ENCODE data around the gene B4GALNT3.
"Not testable (repeated sequence)": the region's sequence is repeated elsewhere in the genome, so short reads cannot be mapped to it uniquely, and the experiment has no call there.

Gene B4GALNT3

GRCh38 chr12:459430-460258 lies at the start of gene B4GALNT3:
TSS of gene B4GALNT3 (plus strand) at chr12:459939. CDS start at chr12:460377, 438 bp downstream.
- DNase-seq, result peak; percentile 81

GRCh38 chr12:414859-415258 lies 44.9 kb upstream of the B4GALNT3 start:
- DNase-seq, result no peak

- no peak for DNase-seq
These were observed 41.3 kb upstream of the B4GALNT3 start for GRCh38 chr12:418432-418831.

- DNase-seq, result no peak
These were observed 37.2 kb upstream of the B4GALNT3 start for GRCh38 chr12:422526-422925.

GRCh38 chr12:435737-436136 lies 24.0 kb upstream of the B4GALNT3 start:
- DNase-seq, result not testable (repeated sequence)

GRCh38 chr12:442235-442884 lies 17.4 kb upstream of the B4GALNT3 start:
- peak; percentile 58 for DNase-seq

- no peak for DNase-seq
These were observed 12.6 kb upstream of the B4GALNT3 start for GRCh38 chr12:447141-447540.

- no peak for DNase-seq
These were observed 10.5 kb upstream of the B4GALNT3 start for GRCh38 chr12:449203-449602.

GRCh38 chr12:450438-450837 lies 9.3 kb upstream of the B4GALNT3 start:
- no peak for DNase-seq

GRCh38 chr12:452667-453210 lies 7.0 kb upstream of the B4GALNT3 start:
- peak; percentile 41 for DNase-seq

- DNase-seq, result no peak
These were observed 4.9 kb upstream of the B4GALNT3 start for GRCh38 chr12:454833-455232.

GRCh38 chr12:455821-456220 lies 3.9 kb upstream of the B4GALNT3 start:
- DNase-seq, result no peak

GRCh38 chr12:457676-458075 lies 2.1 kb upstream of the B4GALNT3 start:
- DNase-seq, result no peak

- no peak for DNase-seq
These were observed 699 bp upstream of the B4GALNT3 start for GRCh38 chr12:459050-459429.

GRCh38 chr12:460261-461230 lies 807 bp downstream of the B4GALNT3 start:
- DNase-seq, result peak; percentile 53

GRCh38 chr12:461425-461824 lies 1.7 kb downstream of the B4GALNT3 start:
- no peak for DNase-seq

GRCh38 chr12:462936-463705 lies 3.4 kb downstream of the B4GALNT3 start:
- no peak for DNase-seq

- no peak for DNase-seq
These were observed 4.9 kb downstream of the B4GALNT3 start for GRCh38 chr12:464484-465267.

GRCh38 chr12:466039-466438 lies 6.3 kb downstream of the B4GALNT3 start:
- no peak for DNase-seq

GRCh38 chr12:466762-467161 lies 7.0 kb downstream of the B4GALNT3 start:
- DNase-seq, result no peak

GRCh38 chr12:467591-467990 lies 7.9 kb downstream of the B4GALNT3 start:
- no peak for DNase-seq

Data from CD4-positive, alpha-beta T cell treated with Interleukin-17A for 4 hours (primary cell).